Stimulated activated CD8-positive, alpha-beta memory T cell treated with anti-CD3 and anti-CD28 coated beads, Interleukin-15, amount 100 ng/mL, for 24 hours (primary cell): ENCODE results near the gene PDE6B.
"Not testable (repeated sequence)": the region's sequence is repeated elsewhere in the genome, so short reads cannot be mapped to it uniquely, and the experiment has no call there.

Experiments used
- DNase-seq: peaks from one replicate; pipeline ENCODE4 v3.0.0-alpha.2; 2020; ENCODE audit warnings: low read depth

Gene PDE6B

GRCh38 chr4:656436-657337 lies 31.3 kb downstream of the PDE6B start:
- no peak for DNase-seq

- no peak for DNase-seq
These were observed 32.0 kb downstream of the PDE6B start for GRCh38 chr4:657338-657833.

- DNase-seq: no peak
These were observed 32.7 kb downstream of the PDE6B start for GRCh38 chr4:657834-658667.

GRCh38 chr4:658681-659667 lies 33.6 kb downstream of the PDE6B start:
- DNase-seq: no peak

- DNase-seq: no peak
These were observed 34.5 kb downstream of the PDE6B start for GRCh38 chr4:659851-660250.

- no peak for DNase-seq
These were observed 35.0 kb downstream of the PDE6B start for GRCh38 chr4:660401-660800.

- no peak for DNase-seq
These were observed 35.9 kb downstream of the PDE6B start for GRCh38 chr4:661231-661630.

GRCh38 chr4:661881-662761 lies 36.7 kb downstream of the PDE6B start:
- DNase-seq: no peak

GRCh38 chr4:663046-663437 lies 37.7 kb downstream of the PDE6B start:
- no peak for DNase-seq

- peak; percentile 35 for DNase-seq
These were observed 38.4 kb downstream of the PDE6B start for GRCh38 chr4:663438-664428.

- no peak for DNase-seq
These were observed 39.4 kb downstream of the PDE6B start for GRCh38 chr4:664713-665231.

GRCh38 chr4:665381-665750 lies 40.0 kb downstream of the PDE6B start:
- DNase-seq: no peak

GRCh38 chr4:665751-666435 lies 40.5 kb downstream of the PDE6B start:
- DNase-seq: no peak

GRCh38 chr4:666436-666810 lies 41.0 kb downstream of the PDE6B start:
- no peak for DNase-seq

GRCh38 chr4:666822-667544 lies 41.6 kb downstream of the PDE6B start:
- no peak for DNase-seq

- DNase-seq: no peak
These were observed 42.2 kb downstream of the PDE6B start for GRCh38 chr4:667545-667925.

- not testable (repeated sequence) for DNase-seq
These were observed 42.8 kb downstream of the PDE6B start for GRCh38 chr4:668219-668618.
